HepG2 (cell line): ENCODE measurements around the gene ZNF511. TPM values are rescaled to one million over a fixed set of nuclear protein-coding genes. Genes with fewer than 3 reads are reported as not detected.
A peak's percentile ranks its signal among the peaks of the same experiment; 100 is the strongest.

Experiments used
- ATAC-seq: fragments of 200-7000 bp; cut with Tn5 transposase; 3 replicates; pipeline ENCODE4 v1.9.1; 2020; ENCODE audit warnings: mild to moderate bottlenecking, moderate library complexity
- BruUV-seq: library from RNA; stranded (reverse); fragments of 400-500 nt; replicated peaks from 2 replicates; lab custom pipeline; 2021; lab: Mats Ljungman, UMichigan
- CTCF ChIA-PET: fragments of 300-600 bp; formaldehyde crosslinking; extraction: SDS; loops from one replicate; lab custom pipeline; 2021; ENCODE audit warnings: low total read pairs, inconsistent platforms, low intra/inter-chr PET ratio; lab: Yijun Ruan, JAX
- POLR2A ChIA-PET: fragments of 350-600 bp; sonication (Branson Sonifier 250); formaldehyde crosslinking; loops from one replicate; lab custom pipeline; 2020; ENCODE audit warnings: antibody characterized with exemption, inconsistent platforms; lab: Yijun Ruan, JAX
- DNase-seq: peaks from one replicate; pipeline ENCODE4 v3.0.0-alpha.2; 2015; ENCODE audit warnings: low spot score
- FAIRE-seq: peaks from 3 replicates; lab custom pipeline; 2011; peaks lifted over from hg19 to GRCh38; lab: Jason Lieb, UNC
- H2AFZ ChIP-seq: one replicate; pipeline ENCODE4 v1.6.1; 2011; ENCODE audit warnings: low read length, inconsistent platforms
- H3K27ac ChIP-seq: fragments of 300-600 bp; 3 replicates; pipeline ENCODE4 v1.8.0; 2011; ENCODE audit warnings: mixed run types, mild to moderate bottlenecking, mixed read lengths, low read length, inconsistent platforms; ENCODE audit not compliant: insufficient read depth; ENCODE audit errors: extremely low read length
- H3K27me3 ChIP-seq, 2 experiments: fragments of 200-600 bp in 1 of 2; 2 replicates in 1 of 2; 3 replicates in 1 of 2; pipeline versions ENCODE4 v1.6.0 to v1.8.0; 2011; ENCODE audit warnings: low read length in 2 of 2, mild to moderate bottlenecking in 2 of 2, moderate library complexity in 2 of 2, inconsistent platforms in 1 of 2; ENCODE audit not compliant: insufficient read depth in 2 of 2, control insufficient read depth in 1 of 2
- H3K36me3 ChIP-seq, 2 experiments: fragments of 200-600 bp in 1 of 2; replicated peaks in 1 of 2; 2 replicates in 1 of 2; 3 replicates in 1 of 2; pipeline versions ENCODE4 v1.5.1 to v1.8.0; 2011; ENCODE audit warnings: low read length in 2 of 2, inconsistent platforms in 1 of 2; ENCODE audit not compliant: insufficient read depth in 2 of 2, control insufficient read depth in 1 of 2
- H3K4me1 ChIP-seq: 2 replicates; pipeline ENCODE4 v1.5.1; 2012; ENCODE audit warnings: low read length, inconsistent platforms; ENCODE audit not compliant: insufficient read depth
- H3K4me2 ChIP-seq: 2 replicates; pipeline ENCODE4 v1.6.0; 2011; ENCODE audit warnings: low read depth, low read length, inconsistent platforms
- H3K4me3 ChIP-seq, 3 experiments: fragments of 200-600 bp in 1 of 3; sonication (generic), shearing (Covaris generic) in 1 of 3; replicated peaks in 1 of 3; 2 replicates each; pipeline ENCODE4 v1.5.1; 2011 to 2016; ENCODE audit warnings: low read length in 3 of 3, inconsistent platforms in 2 of 3, low read depth in 2 of 3, mild to moderate bottlenecking in 2 of 3, control low read depth in 1 of 3, mixed read lengths in 1 of 3; ENCODE audit not compliant: insufficient read depth in 1 of 3
- H3K79me2 ChIP-seq: one replicate; pipeline ENCODE4 v1.6.1; 2011; ENCODE audit warnings: low read length, inconsistent platforms; ENCODE audit not compliant: insufficient read depth
- H3K9ac ChIP-seq: 2 replicates; pipeline ENCODE4 v1.6.0; 2011; ENCODE audit warnings: mild to moderate bottlenecking, low read depth, low read length, inconsistent platforms; ENCODE audit not compliant: insufficient read depth
- H3K9me3 ChIP-seq: 2 replicates; pipeline ENCODE4 v1.5.1; 2012; ENCODE audit warnings: mild to moderate bottlenecking, low read length
- H4K20me1 ChIP-seq: 2 replicates; pipeline ENCODE4 v1.6.0; 2011; ENCODE audit warnings: inconsistent platforms, mild to moderate bottlenecking, low read length, moderate library complexity; ENCODE audit not compliant: insufficient read depth
- GABPB1 ChIP-seq: IDR thresholded peaks from 2 replicates; pipeline ENCODE4 v1.6.1; 2016; ENCODE audit warnings: mild to moderate bottlenecking, missing genetic modification reagents, moderate library complexity, missing compliant biosample characterization
- GTF2F1 ChIP-seq: fragments of 150-350 bp; IDR thresholded peaks from 2 replicates; pipeline ENCODE4 v1.6.1; 2014; ENCODE audit warnings: low read length
- KAT2B ChIP-seq: fragments of 150-350 bp; IDR thresholded peaks from 2 replicates; pipeline ENCODE4 v1.6.1; 2014; ENCODE audit warnings: low read depth, low read length, borderline replicate concordance
- MXD4 ChIP-seq: IDR thresholded peaks from 2 replicates; pipeline ENCODE4 v1.6.1; 2016; ENCODE audit warnings: mild to moderate bottlenecking, missing biosample characterization, missing genetic modification reagents
- PHF8 ChIP-seq: sonication (generic); formaldehyde crosslinking; IDR thresholded peaks from 2 replicates; pipeline ENCODE4 v1.5.0; 2020; ENCODE audit warnings: missing genetic modification reagents
- SMC3 ChIP-seq: IDR thresholded peaks from 2 replicates; pipeline ENCODE4 v1.6.1; 2011; ENCODE audit warnings: low read length, improper control_type of control experiment
- STAG1 ChIP-seq: sonication (generic); formaldehyde crosslinking; IDR thresholded peaks from 2 replicates; pipeline ENCODE4 v1.4.0; 2020; ENCODE audit warnings: missing genetic modification reagents
- ZBTB7B ChIP-seq: sonication (generic); formaldehyde crosslinking; IDR thresholded peaks from 2 replicates; pipeline ENCODE4 v1.4.0; 2020; ENCODE audit warnings: missing genetic modification reagents
- ZNF143 ChIP-seq: sonication (generic); formaldehyde crosslinking; IDR thresholded peaks from 2 replicates; pipeline ENCODE4 v1.4.0; 2020; ENCODE audit warnings: missing genetic modification reagents
- ZNF263 ChIP-seq: sonication (generic); formaldehyde crosslinking; IDR thresholded peaks from 2 replicates; pipeline ENCODE4 v1.4.0; 2020; ENCODE audit warnings: missing genetic modification reagents
- ZNF543 ChIP-seq: sonication (generic); formaldehyde crosslinking; IDR thresholded peaks from 2 replicates; pipeline ENCODE4 v1.4.0; 2020; ENCODE audit warnings: mild to moderate bottlenecking, missing genetic modification reagents
- ZNF547 ChIP-seq: sonication (generic); formaldehyde crosslinking; IDR thresholded peaks from 2 replicates; pipeline ENCODE4 v1.5.1; 2020; ENCODE audit warnings: mild to moderate bottlenecking, missing genetic modification reagents
- ZNF577 ChIP-seq: sonication (generic); formaldehyde crosslinking; IDR thresholded peaks from 2 replicates; pipeline ENCODE4 v1.4.0; 2020; ENCODE audit warnings: mild to moderate bottlenecking, low read depth, missing genetic modification reagents, borderline replicate concordance
- WGBS: methylation state at CpG from one replicate; pipeline ENCODE4 v1.1.6; 2017; ENCODE audit warnings: low lambda C conversion rate; 5-methylcytosine and 5-hydroxymethylcytosine counted together
- in situ Hi-C: cut with HindIII; loops from 2 replicates; pipeline ENCODE4 v1.10.0; 2017; ENCODE audit warnings: low pct_unique_long_range_greater_than_20kb; ENCODE audit not compliant: extremely low pct_ligation_motif_present
- intact Hi-C: fragments of 100-400 bp; cut with micrococcal nuclease; formaldehyde crosslinking; loops from one replicate; pipeline ENCODE4 v1.10.0; 2022; ENCODE audit not compliant: unreplicated experiment
- polyA plus RNA-seq, 8 experiments: library from polyadenylated mRNA; depleted of rRNA in 3 of 8; stranded (reverse) in 7 of 8; unstranded in 1 of 8; fragments of >200 nt; fragmentation: Illumina TruSeq in 4 of 8; extraction: Trizol in 4 of 8; gene quantifications; 2 replicates each; pipeline versions ENCODE4 v1.2.1 to v1.2.3, GENCODE V29; 2011 to 2016; ENCODE audit warnings: low read depth in 4 of 8, missing spikeins in 1 of 8, mixed read lengths in 1 of 8; ENCODE audit not compliant: insufficient read depth in 1 of 8
- total RNA-seq, 5 experiments: library from RNA; depleted of rRNA; stranded (reverse); fragments of >200 nt; fragmentation: Illumina TruSeq; extraction: Trizol; gene quantifications; 2 replicates each; pipeline ENCODE4 v1.2.3, GENCODE V29; 2016; ENCODE audit warnings: low read depth in 1 of 5
- TF ChIP-seq, protein P1 (sequence below): sonication (generic); IDR thresholded peaks from 2 replicates; pipeline ENCODE4 v1.6.1; 2016; ENCODE audit warnings: low read depth, borderline replicate concordance
- TF ChIP-seq, protein P2 (sequence below): sonication (generic); formaldehyde crosslinking; IDR thresholded peaks from 2 replicates; pipeline ENCODE4 v1.5.0; 2020; ENCODE audit warnings: missing genetic modification reagents
- TF ChIP-seq, protein P3 (sequence below): sonication (generic); formaldehyde crosslinking; IDR thresholded peaks from 2 replicates; pipeline ENCODE4 v1.5.0; 2020; ENCODE audit warnings: mild to moderate bottlenecking, missing genetic modification reagents, moderate library complexity
- TF ChIP-seq, protein P4 (sequence below): sonication (generic); formaldehyde crosslinking; IDR thresholded peaks from 2 replicates; pipeline ENCODE4 v1.5.1; 2020; ENCODE audit warnings: mild to moderate bottlenecking, missing genetic modification reagents, moderate library complexity

ZNF511 gene
- total and polyA plus RNA-seq, 2 of the 13 experiments (the other 11 are each of a cell fraction or from before 2014, with no cell fraction given), result 35.6 to 66.4 TPM

DNA sequence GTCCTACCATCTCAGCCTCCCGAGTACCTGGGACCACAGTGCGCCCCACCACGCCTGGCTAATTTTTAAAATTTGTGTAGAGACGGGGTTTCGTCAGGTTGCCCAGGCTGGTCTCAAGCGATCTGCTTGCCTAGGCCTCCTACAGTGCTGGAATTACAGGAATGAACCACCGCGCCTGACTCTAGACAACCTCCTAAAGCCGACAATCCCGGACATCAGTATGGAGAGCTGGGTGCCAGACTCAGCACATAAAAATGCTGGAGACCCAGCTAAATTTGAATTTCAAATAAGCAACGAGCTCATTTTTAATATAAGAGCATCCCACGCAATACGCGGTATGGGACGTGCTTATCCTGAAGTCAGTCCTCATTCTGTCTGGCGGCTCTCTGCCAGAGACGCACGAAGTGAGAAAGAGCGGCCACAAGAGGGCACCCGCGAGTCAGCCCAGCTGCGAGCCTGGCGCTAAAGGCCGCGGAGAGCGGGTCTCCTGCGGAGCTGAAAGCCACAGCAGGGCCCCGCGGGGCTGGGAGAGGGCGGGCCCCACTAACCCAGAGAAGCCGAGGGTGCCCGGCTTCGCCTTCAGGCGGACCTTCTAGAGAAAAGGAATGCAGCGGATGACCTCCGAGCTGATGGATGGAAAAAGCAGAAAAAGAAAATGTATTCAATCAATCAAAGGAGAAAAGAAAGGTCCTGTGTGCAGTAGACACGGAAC, 20.9 kb downstream of the ZNF511 start:
- Histone ChIP-seq H2AFZ (no peak overlapping the region), H3K4me1 (peaks cover 31% of the 10 kb centered on the region), H3K27ac (no peak overlapping the region), H3K79me2 (no peaks in the 10 kb centered on the region), H3K4me3 (peak overlapping the region in 1 of 3 experiments; percentile 40; a peak in 2 of 6 replicates), H3K4me2 (peak overlapping the region; percentile 82), H3K36me3 (no peaks in the 10 kb centered on the region), H3K9ac (no peak overlapping the region), H3K27me3 (peaks cover 7 to 73% of the 10 kb centered on the region in 2 experiments), H4K20me1 (no peaks in the 10 kb centered on the region), H3K9me3 (no peaks in the 10 kb centered on the region)
- in situ Hi-C loops, result no loop called here
- BruUV-seq, result no TSS peak
- DNase-seq (peak; percentile 70), FAIRE-seq (no peak), ATAC-seq (peak; percentile 87)
- 8% methylated on average over 35 of the region's 37 CpGs for WGBS
- intact Hi-C loops, result loop anchor here (2.0 to 10.0 kb wide), 2 partner anchors 45 to 65 kb away; partner anchors contain the start of genes ECHS1, MTG1 and PAOX
- ChIA-PET CTCF (interaction anchor here (0.8 kb wide), 1 partner anchor 11 kb away, joined by 3 read pairs; no protein-coding TSS in a partner anchor), POLR2A (interaction anchor here (1.1 to 4.5 kb wide), 5 partner anchors 18 to 49 kb away, joined by 3 to 31 read pairs (median 9); partner anchors contain the start of genes ECHS1, FUOM, PAOX and PRAP1)
- TF ChIP-seq, protein P1, sequence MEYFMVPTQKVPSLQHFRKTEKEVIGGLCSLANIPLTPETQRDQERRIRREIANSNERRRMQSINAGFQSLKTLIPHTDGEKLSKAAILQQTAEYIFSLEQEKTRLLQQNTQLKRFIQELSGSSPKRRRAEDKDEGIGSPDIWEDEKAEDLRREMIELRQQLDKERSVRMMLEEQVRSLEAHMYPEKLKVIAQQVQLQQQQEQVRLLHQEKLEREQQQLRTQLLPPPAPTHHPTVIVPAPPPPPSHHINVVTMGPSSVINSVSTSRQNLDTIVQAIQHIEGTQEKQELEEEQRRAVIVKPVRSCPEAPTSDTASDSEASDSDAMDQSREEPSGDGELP, result peak; percentile 45; the same call in 1 of the 2 replicates
- TF ChIP-seq GTF2F1 (no peak), KAT2B (no peak), ZNF547 (CRISPR knock-in tag) (peak; percentile 51; the same call in 1 of the 2 replicates), GABPB1 (peak; percentile 47; the same call in 1 of the 2 replicates), ZBTB7B (CRISPR knock-in tag) (peak; percentile 78; the same call in 1 of the 2 replicates), PHF8 (CRISPR knock-in tag) (peak; percentile 49; the same call in 1 of the 2 replicates), ZNF263 (0 out of 2 replicates have a peak, but pooled peaks have one; percentile 26), ZNF543 (CRISPR knock-in tag) (no peak), SMC3 (peak; percentile 54), ZNF143 (no peak), MXD4 (CRISPR knock-in tag) (no peak), ZNF577 (CRISPR knock-in tag) (no peak), STAG1 (CRISPR knock-in tag) (peak; percentile 87)
- TF ChIP-seq, protein P2, sequence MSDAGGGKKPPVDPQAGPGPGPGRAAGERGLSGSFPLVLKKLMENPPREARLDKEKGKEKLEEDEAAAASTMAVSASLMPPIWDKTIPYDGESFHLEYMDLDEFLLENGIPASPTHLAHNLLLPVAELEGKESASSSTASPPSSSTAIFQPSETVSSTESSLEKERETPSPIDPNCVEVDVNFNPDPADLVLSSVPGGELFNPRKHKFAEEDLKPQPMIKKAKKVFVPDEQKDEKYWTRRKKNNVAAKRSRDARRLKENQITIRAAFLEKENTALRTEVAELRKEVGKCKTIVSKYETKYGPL (CRISPR knock-in tag), result no peak
- TF ChIP-seq, protein P3, sequence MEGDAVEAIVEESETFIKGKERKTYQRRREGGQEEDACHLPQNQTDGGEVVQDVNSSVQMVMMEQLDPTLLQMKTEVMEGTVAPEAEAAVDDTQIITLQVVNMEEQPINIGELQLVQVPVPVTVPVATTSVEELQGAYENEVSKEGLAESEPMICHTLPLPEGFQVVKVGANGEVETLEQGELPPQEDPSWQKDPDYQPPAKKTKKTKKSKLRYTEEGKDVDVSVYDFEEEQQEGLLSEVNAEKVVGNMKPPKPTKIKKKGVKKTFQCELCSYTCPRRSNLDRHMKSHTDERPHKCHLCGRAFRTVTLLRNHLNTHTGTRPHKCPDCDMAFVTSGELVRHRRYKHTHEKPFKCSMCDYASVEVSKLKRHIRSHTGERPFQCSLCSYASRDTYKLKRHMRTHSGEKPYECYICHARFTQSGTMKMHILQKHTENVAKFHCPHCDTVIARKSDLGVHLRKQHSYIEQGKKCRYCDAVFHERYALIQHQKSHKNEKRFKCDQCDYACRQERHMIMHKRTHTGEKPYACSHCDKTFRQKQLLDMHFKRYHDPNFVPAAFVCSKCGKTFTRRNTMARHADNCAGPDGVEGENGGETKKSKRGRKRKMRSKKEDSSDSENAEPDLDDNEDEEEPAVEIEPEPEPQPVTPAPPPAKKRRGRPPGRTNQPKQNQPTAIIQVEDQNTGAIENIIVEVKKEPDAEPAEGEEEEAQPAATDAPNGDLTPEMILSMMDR (CRISPR knock-in tag), result peak; percentile 92
- TF ChIP-seq, protein P4, sequence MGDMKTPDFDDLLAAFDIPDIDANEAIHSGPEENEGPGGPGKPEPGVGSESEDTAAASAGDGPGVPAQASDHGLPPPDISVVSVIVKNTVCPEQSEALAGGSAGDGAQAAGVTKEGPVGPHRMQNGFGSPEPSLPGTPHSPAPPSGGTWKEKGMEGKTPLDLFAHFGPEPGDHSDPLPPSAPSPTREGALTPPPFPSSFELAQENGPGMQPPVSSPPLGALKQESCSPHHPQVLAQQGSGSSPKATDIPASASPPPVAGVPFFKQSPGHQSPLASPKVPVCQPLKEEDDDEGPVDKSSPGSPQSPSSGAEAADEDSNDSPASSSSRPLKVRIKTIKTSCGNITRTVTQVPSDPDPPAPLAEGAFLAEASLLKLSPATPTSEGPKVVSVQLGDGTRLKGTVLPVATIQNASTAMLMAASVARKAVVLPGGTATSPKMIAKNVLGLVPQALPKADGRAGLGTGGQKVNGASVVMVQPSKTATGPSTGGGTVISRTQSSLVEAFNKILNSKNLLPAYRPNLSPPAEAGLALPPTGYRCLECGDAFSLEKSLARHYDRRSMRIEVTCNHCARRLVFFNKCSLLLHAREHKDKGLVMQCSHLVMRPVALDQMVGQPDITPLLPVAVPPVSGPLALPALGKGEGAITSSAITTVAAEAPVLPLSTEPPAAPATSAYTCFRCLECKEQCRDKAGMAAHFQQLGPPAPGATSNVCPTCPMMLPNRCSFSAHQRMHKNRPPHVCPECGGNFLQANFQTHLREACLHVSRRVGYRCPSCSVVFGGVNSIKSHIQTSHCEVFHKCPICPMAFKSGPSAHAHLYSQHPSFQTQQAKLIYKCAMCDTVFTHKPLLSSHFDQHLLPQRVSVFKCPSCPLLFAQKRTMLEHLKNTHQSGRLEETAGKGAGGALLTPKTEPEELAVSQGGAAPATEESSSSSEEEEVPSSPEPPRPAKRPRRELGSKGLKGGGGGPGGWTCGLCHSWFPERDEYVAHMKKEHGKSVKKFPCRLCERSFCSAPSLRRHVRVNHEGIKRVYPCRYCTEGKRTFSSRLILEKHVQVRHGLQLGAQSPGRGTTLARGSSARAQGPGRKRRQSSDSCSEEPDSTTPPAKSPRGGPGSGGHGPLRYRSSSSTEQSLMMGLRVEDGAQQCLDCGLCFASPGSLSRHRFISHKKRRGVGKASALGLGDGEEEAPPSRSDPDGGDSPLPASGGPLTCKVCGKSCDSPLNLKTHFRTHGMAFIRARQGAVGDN (CRISPR knock-in tag), result peak; percentile 65
